ENCODE measurements around the gene MYL10. TPM values are rescaled to one million over a fixed set of nuclear protein-coding genes. Genes with fewer than 3 reads are reported as not detected.
"Not testable (repeated sequence)": the region's sequence is repeated elsewhere in the genome, so short reads cannot be mapped to it uniquely, and the experiment has no call there.

MYL10 gene
- total RNA-seq, 4 donors from 2014 or later, result 6.3 TPM; not detected in 3

GRCh38 chr7:101651112-101651511 lies 22.0 kb upstream of the MYL10 start:
- Histone ChIP-seq H3K27ac (no peak overlapping the region), H3K27me3 (no peaks in the 10 kb centered on the region), H3K36me3 (no peaks in the 10 kb centered on the region), H3K4me1 (peaks cover 0 to 8% of the 10 kb centered on the region in 2 donors), H3K9me3 (no peaks in the 10 kb centered on the region), H3K4me3 (peak overlapping the region in 3 of 4 donors; percentile 8 to 31 (median 26))
- ATAC-seq (no peak), DNase-seq (no peak)
- in situ Hi-C loops (cut with MboI; ENCODE audit: low sequenced_read_pairs in 4 of 4), result no loop called here
- no peak for TF ChIP-seq CTCF (IDR thresholded peaks at IDR 0.05 in 4 of 5, conservative IDR thresholded peaks at IDR 0.05 in 1 of 5)
- TF ChIP-seq POLR2A (IDR thresholded peaks at IDR 0.05), result no peak
- intact Hi-C loops (cut with DNase I; ENCODE audit: low total_unique reads), result no loop called here

- Histone ChIP-seq H3K27me3 (no peaks in the 10 kb centered on the region), H3K4me1 (peaks cover 0 to 8% of the 10 kb centered on the region in 2 donors), H3K4me3 (peak overlapping the region in 3 of 4 donors; percentile 8 to 31 (median 26)), H3K36me3 (no peaks in the 10 kb centered on the region), H3K9me3 (no peaks in the 10 kb centered on the region), H3K27ac (no peak overlapping the region)
- TF ChIP-seq POLR2A (IDR thresholded peaks at IDR 0.05) (no peak), CTCF (IDR thresholded peaks at IDR 0.05 in 4 of 5, conservative IDR thresholded peaks at IDR 0.05 in 1 of 5) (no peak)
- ATAC-seq, result peak in 1 of 2 donors; percentile 72
- in situ Hi-C loops (cut with MboI; ENCODE audit: low sequenced_read_pairs in 4 of 4) (no loop called here), intact Hi-C loops (cut with DNase I; ENCODE audit: low total_unique reads) (no loop called here)
- no peak for DNase-seq
Observed at GRCh38 chr7:101650579-101651081, 21.5 kb upstream of the MYL10 start.

GRCh38 chr7:101647876-101648275 lies 18.8 kb upstream of the MYL10 start:
- in situ Hi-C loops (cut with MboI; ENCODE audit: low sequenced_read_pairs in 4 of 4), result not testable (repeated sequence)

GRCh38 chr7:101645951-101646350 lies 16.9 kb upstream of the MYL10 start:
- Histone ChIP-seq H3K36me3 (no peaks in the 10 kb centered on the region), H3K27me3 (no peaks in the 10 kb centered on the region), H3K4me3 (no peak overlapping the region), H3K27ac (no peak overlapping the region), H3K4me1 (peaks cover 3 to 17% of the 10 kb centered on the region in 2 donors), H3K9me3 (no peaks in the 10 kb centered on the region)
- TF ChIP-seq POLR2A (IDR thresholded peaks at IDR 0.05) (no peak), CTCF (IDR thresholded peaks at IDR 0.05 in 4 of 5, conservative IDR thresholded peaks at IDR 0.05 in 1 of 5) (no peak)
- in situ Hi-C loops (cut with MboI; ENCODE audit: low sequenced_read_pairs in 4 of 4), result no loop called here
- ATAC-seq (no peak), DNase-seq (no peak)
- intact Hi-C loops (cut with DNase I; ENCODE audit: low total_unique reads), result no loop called here

More at GRCh38 chr7:101647876-101648275, 18.8 kb upstream of the MYL10 start:
- H3K27ac ChIP-seq; H3K36me3 ChIP-seq; ATAC-seq; DNase-seq; H3K9me3 ChIP-seq; H3K4me3 ChIP-seq; intact Hi-C loops (cut with DNase I; ENCODE audit: low total_unique reads); H3K27me3 ChIP-seq: not testable (repeated sequence)
- peaks cover 3 to 20% of the 10 kb centered on the region in 2 donors for H3K4me1 ChIP-seq

GRCh38 chr7:101644879-101645278 lies 15.8 kb upstream of the MYL10 start:
- peak overlapping the region in 2 of 4 donors; percentile 34 to 37 for H3K27ac ChIP-seq
- intact Hi-C loops (cut with DNase I; ENCODE audit: low total_unique reads), result no loop called here
- H3K9me3 ChIP-seq, result no peaks in the 10 kb centered on the region
- H3K4me1 ChIP-seq, result peaks cover 3 to 13% of the 10 kb centered on the region in 2 donors
- TF ChIP-seq POLR2A (IDR thresholded peaks at IDR 0.05) (no peak), CTCF (IDR thresholded peaks at IDR 0.05 in 4 of 5, conservative IDR thresholded peaks at IDR 0.05 in 1 of 5) (no peak)
- peak overlapping the region in 2 of 4 donors; percentile 35 to 43 for H3K4me3 ChIP-seq
- H3K27me3 ChIP-seq, result no peaks in the 10 kb centered on the region
- in situ Hi-C loops (cut with MboI; ENCODE audit: low sequenced_read_pairs in 4 of 4), result no loop called here
- no peaks in the 10 kb centered on the region for H3K36me3 ChIP-seq
- DNase-seq, result no peak
- ATAC-seq, result peak; percentile 67 to 82

- intact Hi-C loops (cut with DNase I; ENCODE audit: low total_unique reads); in situ Hi-C loops (cut with MboI; ENCODE audit: low sequenced_read_pairs in 4 of 4); H3K4me3 ChIP-seq; ATAC-seq; H3K9me3 ChIP-seq; H3K4me1 ChIP-seq; H3K27ac ChIP-seq; H3K27me3 ChIP-seq; H3K36me3 ChIP-seq; DNase-seq: not testable (repeated sequence)
Observed at GRCh38 chr7:101639127-101639526, 10.0 kb upstream of the MYL10 start.
